Measurements from ENCODE around the gene FGF11. TPM values are rescaled to one million over a fixed set of nuclear protein-coding genes. Genes with fewer than 3 reads are reported as not detected.
A peak's percentile ranks its signal among the peaks of the same experiment; 100 is the strongest.

The FGF11 gene
- total and polyA plus RNA-seq, 2 of the 4 experiments (the other 2 are of a cell fraction): 0.18 to 1.1 TPM

- no peak within 1 kb of the TSS for H3K14ac ChIP-seq (replicated peaks; ENCODE audit: low read depth, low read length)
- peak within 1 kb of the TSS; percentile 5 for H2AK9ac ChIP-seq (replicated peaks; ENCODE audit: low read depth, low read length, poor library complexity)
- H3K9me3 ChIP-seq (ENCODE audit: control insufficient read depth, insufficient read depth, low read length): no peaks in the 10 kb centered on the region
- H2AFZ ChIP-seq (replicated peaks; ENCODE audit: low read length, poor library complexity): peak within 1 kb of the TSS; percentile 32
- H2BK120ac ChIP-seq (ENCODE audit: low read depth, low read length): no peak within 1 kb of the TSS
- dilution Hi-C loops (cut with HindIII; ENCODE audit: low sequenced_read_pairs, unreplicated experiment) (no loop called here), in situ Hi-C loops (cut with MboI; ENCODE audit: low sequenced_read_pairs) (no loop called here), intact Hi-C loops (cut with micrococcal nuclease) (no loop called here)
- H4K5ac ChIP-seq (ENCODE audit: low read depth, low read length): no peak within 1 kb of the TSS
- no peak within 1 kb of the TSS for H3K27ac ChIP-seq (ENCODE audit: insufficient read depth, low read length)
- H3K23ac ChIP-seq (ENCODE audit: low read depth, low read length): no peak within 1 kb of the TSS
- H3K79me1 ChIP-seq (ENCODE audit: low read depth in 1 of 2, low read length in 2 of 2): no peaks in the 10 kb centered on the region
- no peak within 1 kb of the TSS for H3K4me3 ChIP-seq (ENCODE audit: insufficient read depth, low read depth, low read length)
- peaks cover 2% of the 10 kb centered on the region; the same call in 1 of the 2 replicates for H3K27me3 ChIP-seq (ENCODE audit: control insufficient read depth, insufficient read depth, low read length)
- CTCF ChIA-PET: no interaction called here
- H3K9ac ChIP-seq (ENCODE audit: low read depth, low read length): no peak within 1 kb of the TSS
- H3K9me1 ChIP-seq (ENCODE audit: insufficient read depth, low read length): 0 out of 2 replicates have a peak, but pooled peaks cover 2% of the 10 kb centered on the region
- TF ChIP-seq POLR2A (IDR thresholded peaks at IDR 0.05; ENCODE audit: low read depth, low read length) (no peak), MAZ (IDR thresholded peaks at IDR 0.05; ENCODE audit: borderline replicate concordance, low read depth, low read length) (no peak), BHLHE40 (IDR thresholded peaks at IDR 0.05; ENCODE audit: low read depth, low read length) (no peak), NFE2L2 (IDR thresholded peaks at IDR 0.05; ENCODE audit: low read depth, low read length) (no peak), CEBPB (IDR thresholded peaks at IDR 0.05; ENCODE audit: low read depth, low read length) (no peak), USF2 (IDR thresholded peaks at IDR 0.05; ENCODE audit: low read depth, low read length) (no peak), FOS (IDR thresholded peaks at IDR 0.05; ENCODE audit: low read depth, low read length) (no peak), RFX5 (IDR thresholded peaks at IDR 0.05; ENCODE audit: low read depth, low read length) (no peak), MAFK (IDR thresholded peaks at IDR 0.05; ENCODE audit: low read depth, low read length) (no peak)
- TF ChIP-seq, protein P1, sequence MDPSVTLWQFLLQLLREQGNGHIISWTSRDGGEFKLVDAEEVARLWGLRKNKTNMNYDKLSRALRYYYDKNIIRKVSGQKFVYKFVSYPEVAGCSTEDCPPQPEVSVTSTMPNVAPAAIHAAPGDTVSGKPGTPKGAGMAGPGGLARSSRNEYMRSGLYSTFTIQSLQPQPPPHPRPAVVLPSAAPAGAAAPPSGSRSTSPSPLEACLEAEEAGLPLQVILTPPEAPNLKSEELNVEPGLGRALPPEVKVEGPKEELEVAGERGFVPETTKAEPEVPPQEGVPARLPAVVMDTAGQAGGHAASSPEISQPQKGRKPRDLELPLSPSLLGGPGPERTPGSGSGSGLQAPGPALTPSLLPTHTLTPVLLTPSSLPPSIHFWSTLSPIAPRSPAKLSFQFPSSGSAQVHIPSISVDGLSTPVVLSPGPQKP (IDR thresholded peaks at IDR 0.05; ENCODE audit: borderline replicate concordance, low read depth, low read length): no peak
- TF ChIP-seq, protein P2, sequence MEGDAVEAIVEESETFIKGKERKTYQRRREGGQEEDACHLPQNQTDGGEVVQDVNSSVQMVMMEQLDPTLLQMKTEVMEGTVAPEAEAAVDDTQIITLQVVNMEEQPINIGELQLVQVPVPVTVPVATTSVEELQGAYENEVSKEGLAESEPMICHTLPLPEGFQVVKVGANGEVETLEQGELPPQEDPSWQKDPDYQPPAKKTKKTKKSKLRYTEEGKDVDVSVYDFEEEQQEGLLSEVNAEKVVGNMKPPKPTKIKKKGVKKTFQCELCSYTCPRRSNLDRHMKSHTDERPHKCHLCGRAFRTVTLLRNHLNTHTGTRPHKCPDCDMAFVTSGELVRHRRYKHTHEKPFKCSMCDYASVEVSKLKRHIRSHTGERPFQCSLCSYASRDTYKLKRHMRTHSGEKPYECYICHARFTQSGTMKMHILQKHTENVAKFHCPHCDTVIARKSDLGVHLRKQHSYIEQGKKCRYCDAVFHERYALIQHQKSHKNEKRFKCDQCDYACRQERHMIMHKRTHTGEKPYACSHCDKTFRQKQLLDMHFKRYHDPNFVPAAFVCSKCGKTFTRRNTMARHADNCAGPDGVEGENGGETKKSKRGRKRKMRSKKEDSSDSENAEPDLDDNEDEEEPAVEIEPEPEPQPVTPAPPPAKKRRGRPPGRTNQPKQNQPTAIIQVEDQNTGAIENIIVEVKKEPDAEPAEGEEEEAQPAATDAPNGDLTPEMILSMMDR (conservative IDR thresholded peaks at IDR 0.05; ENCODE audit: low read depth, low read length): no peak
- H4K91ac ChIP-seq (ENCODE audit: insufficient read depth, low read depth, low read length): no peak within 1 kb of the TSS
- H3K56ac ChIP-seq (ENCODE audit: extremely low read depth, insufficient read depth, low read length): no peak within 1 kb of the TSS
- H2BK5ac ChIP-seq (ENCODE audit: low read depth, low read length, poor library complexity, severe bottlenecking): no peak within 1 kb of the TSS
- H2BK15ac ChIP-seq (ENCODE audit: low read depth, low read length): no peak within 1 kb of the TSS
- no peak within 1 kb of the TSS for H2AK5ac ChIP-seq (ENCODE audit: low read depth, low read length)
- BruUV-seq (replicated peaks): no TSS peak
- no peak within 1 kb of the TSS for H2BK20ac ChIP-seq (ENCODE audit: low read depth, low read length)
- H3K18ac ChIP-seq (ENCODE audit: low read depth, low read length): no peak within 1 kb of the TSS
- no peak within 1 kb of the TSS for H3K4me2 ChIP-seq (ENCODE audit: low read depth, low read length)
- DNase-seq: no peak
- POLR2A ChIA-PET (ENCODE audit: unreplicated experiment): no interaction called here
- H3K4me1 ChIP-seq (ENCODE audit: control insufficient read depth, insufficient read depth, low read length): no peaks in the 10 kb centered on the region
- no peak within 1 kb of the TSS for H3K4ac ChIP-seq (ENCODE audit: low read depth, low read length)
- no peaks in the 10 kb centered on the region for H4K20me1 ChIP-seq (ENCODE audit: insufficient read depth, low read length)
- H4K8ac ChIP-seq (ENCODE audit: low read depth in 2 of 2, low read length in 2 of 2): no peak within 1 kb of the TSS
- no peak for ATAC-seq (ENCODE audit: low read depth)
- no peaks in the 10 kb centered on the region for H3K36me3 ChIP-seq (ENCODE audit: control insufficient read depth, insufficient read depth, low read length)
- WGBS, 2 experiments (ENCODE audit: extremely low coverage in 2 of 2, insufficient read length in 1 of 2): 53% methylated on average over 2 of the region's 5 CpGs; no CpG with 5 or more reads in 1 of the 2 experiments
Measured at GRCh38 chr17:7428557-7428956, 10.8 kb upstream of the FGF11 start, which contains the start of gene SPEM3. TSS of gene SPEM3 (plus strand) at chr17:7428857. CDS start at chr17:7428903, 46 bp downstream.
